SIG-M5 treated with dmso at 0.1 percent for 504 hours (cell line): Measurements from ENCODE around the gene RRM1.
"Not testable (repeated sequence)": the region's sequence is repeated elsewhere in the genome, so short reads cannot be mapped to it uniquely, and the experiment has no call there.

ENCODE experiments used
- DNase-seq: peaks from one replicate; lab custom pipeline; 2025; ENCODE audit not compliant: unreplicated experiment; lab: John Stamatoyannopoulos, UW

The RRM1 gene

GRCh38 chr11:4076774-4077173, 17.8 kb upstream of the RRM1 start:
- no peak for DNase-seq

GRCh38 chr11:4083198-4083597, 11.4 kb upstream of the RRM1 start:
- DNase-seq: no peak

- no peak for DNase-seq
These were observed 10.0 kb upstream of the RRM1 start for GRCh38 chr11:4084406-4085125.

GRCh38 chr11:4085575-4085974, 9.0 kb upstream of the RRM1 start:
- DNase-seq: no peak

GRCh38 chr11:4086575-4087353, 7.8 kb upstream of the RRM1 start:
- no peak for DNase-seq

GRCh38 chr11:4087551-4087950, 7.0 kb upstream of the RRM1 start:
- no peak for DNase-seq

GRCh38 chr11:4090258-4090657, 4.3 kb upstream of the RRM1 start:
- DNase-seq: no peak

GRCh38 chr11:4092026-4092425, 2.6 kb upstream of the RRM1 start:
- peak; percentile 30 for DNase-seq

GRCh38 chr11:4093519-4094347, 866 bp upstream of the RRM1 start:
- DNase-seq: peak; percentile 9

GRCh38 chr11:4095509-4096230, 1.1 kb downstream of the RRM1 start:
- peak; percentile 68 for DNase-seq

- DNase-seq: no peak
These were observed 3.5 kb downstream of the RRM1 start for GRCh38 chr11:4098026-4098621.

GRCh38 chr11:4102711-4103110, 8.1 kb downstream of the RRM1 start:
- DNase-seq: peak; percentile 16

GRCh38 chr11:4103269-4103668, 8.7 kb downstream of the RRM1 start:
- DNase-seq: no peak

GRCh38 chr11:4105916-4106315, 11.3 kb downstream of the RRM1 start:
- no peak for DNase-seq

- no peak for DNase-seq
These were observed 17.2 kb downstream of the RRM1 start for GRCh38 chr11:4111834-4112233.

GRCh38 chr11:4115128-4115527, 20.5 kb downstream of the RRM1 start:
- DNase-seq: no peak

- no peak for DNase-seq
These were observed 23.5 kb downstream of the RRM1 start for GRCh38 chr11:4118107-4118506.

- no peak for DNase-seq
These were observed 28.6 kb downstream of the RRM1 start for GRCh38 chr11:4123218-4123617.

- no peak for DNase-seq
These were observed 30.5 kb downstream of the RRM1 start for GRCh38 chr11:4125141-4125540.

- DNase-seq: no peak
These were observed 32.8 kb downstream of the RRM1 start for GRCh38 chr11:4127357-4127756.

- DNase-seq: not testable (repeated sequence)
These were observed 35.6 kb downstream of the RRM1 start for GRCh38 chr11:4130219-4130618.
